ENCODE data around the gene RTN1.

The RTN1 gene

DNA sequence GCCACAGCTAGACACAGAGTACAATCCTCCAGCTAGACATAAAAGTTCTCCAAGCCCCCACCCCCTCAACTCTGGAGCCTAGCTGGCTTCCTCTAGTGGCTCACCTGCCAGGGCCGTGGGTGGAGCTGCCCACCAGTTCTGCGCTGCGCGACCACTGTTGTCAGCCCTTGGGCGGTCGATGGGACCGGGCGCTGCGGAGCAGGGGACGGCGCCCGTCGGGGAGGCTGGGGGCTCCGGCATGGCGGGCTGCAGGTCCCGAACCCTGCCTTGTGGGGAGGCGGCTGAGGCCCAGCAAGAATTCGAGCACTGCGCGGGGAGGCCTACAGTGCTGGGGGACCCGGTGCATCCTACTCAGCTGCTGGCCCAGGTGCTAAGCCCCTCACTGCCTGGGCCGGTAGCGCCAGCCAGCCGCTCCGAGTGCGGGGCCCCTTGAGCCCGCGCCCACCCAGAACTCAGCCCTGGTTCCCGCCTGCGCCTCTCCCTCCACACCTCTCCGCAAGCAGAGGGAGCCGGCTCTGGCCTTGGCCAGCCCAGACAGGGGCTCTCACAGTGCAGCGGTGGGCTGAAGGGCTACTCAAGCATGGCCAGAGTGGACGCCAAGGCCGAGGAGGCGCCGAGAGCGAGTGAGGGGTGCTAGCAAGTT is 51.0 kb downstream of the RTN1 start:
- Histone ChIP-seq H3K4me1 (ENCODE audit: control insufficient read depth, insufficient read depth, low read length) (no peaks in the 10 kb centered on the region), H3K4me3 (ENCODE audit: low read length) (no peak overlapping the region), H3K27ac (ENCODE audit: low read depth, low read length) (no peak overlapping the region), H3K27me3 (ENCODE audit: control insufficient read depth, insufficient read depth, low read length) (no peaks in the 10 kb centered on the region), H3K9ac (ENCODE audit: low read length) (no peak overlapping the region), H3K36me3 (ENCODE audit: control insufficient read depth, insufficient read depth, low read length) (no peaks in the 10 kb centered on the region)

DNA sequence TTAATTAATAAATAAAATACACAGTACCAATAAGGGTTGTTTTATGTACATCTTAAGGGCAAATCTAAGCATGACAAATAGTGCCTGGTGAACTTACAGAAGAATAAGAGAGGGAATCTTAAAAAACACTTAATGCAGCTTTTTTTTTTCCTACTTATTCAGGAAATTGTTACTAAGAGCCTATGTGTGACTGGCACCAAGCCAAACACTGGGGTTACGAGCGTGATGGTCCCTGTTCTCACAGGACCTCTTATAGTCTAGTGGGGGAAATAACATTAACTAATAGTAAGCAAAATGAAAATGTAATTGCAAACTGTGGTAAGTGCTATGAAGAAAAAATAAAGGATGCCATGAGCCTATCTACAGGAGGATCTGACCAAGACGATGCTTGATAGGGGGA is 53.6 kb downstream of the RTN1 start:
- Histone ChIP-seq H3K9ac (ENCODE audit: low read length) (no peak overlapping the region), H3K36me3 (ENCODE audit: control insufficient read depth, insufficient read depth, low read length) (no peaks in the 10 kb centered on the region), H3K27me3 (ENCODE audit: control insufficient read depth, insufficient read depth, low read length) (no peaks in the 10 kb centered on the region), H3K4me3 (ENCODE audit: low read length) (no peak overlapping the region), H3K4me1 (ENCODE audit: control insufficient read depth, insufficient read depth, low read length) (no peaks in the 10 kb centered on the region), H3K27ac (ENCODE audit: low read depth, low read length) (no peak overlapping the region)

DNA sequence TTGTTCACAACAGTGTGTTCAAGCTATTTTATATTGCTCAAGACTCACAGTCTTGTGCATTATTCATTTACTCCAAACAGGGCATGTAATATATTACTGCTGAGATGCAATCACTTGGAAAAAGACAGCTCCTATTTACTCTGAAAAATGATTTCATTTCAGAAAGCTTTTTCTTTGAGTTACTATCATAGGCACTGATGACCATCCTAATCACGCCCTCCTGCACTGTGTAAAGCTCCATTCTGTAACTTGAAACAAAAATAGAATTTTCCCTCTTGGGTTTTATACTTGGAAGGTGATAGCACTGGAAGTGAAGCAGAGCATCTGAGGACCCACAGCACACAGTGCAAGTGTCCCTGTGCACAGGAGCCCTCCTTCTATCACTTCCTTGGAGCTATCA is 55.6 kb downstream of the RTN1 start:
- H3K9ac ChIP-seq (ENCODE audit: low read length), result no peak overlapping the region
- no peak overlapping the region for H3K27ac ChIP-seq (ENCODE audit: low read depth, low read length)
- no peaks in the 10 kb centered on the region for H3K4me1 ChIP-seq (ENCODE audit: control insufficient read depth, insufficient read depth, low read length)
- no peaks in the 10 kb centered on the region for H3K36me3 ChIP-seq (ENCODE audit: control insufficient read depth, insufficient read depth, low read length)
- no peaks in the 10 kb centered on the region for H3K27me3 ChIP-seq (ENCODE audit: control insufficient read depth, insufficient read depth, low read length)
- no peak overlapping the region for H3K4me3 ChIP-seq (ENCODE audit: low read length)

DNA sequence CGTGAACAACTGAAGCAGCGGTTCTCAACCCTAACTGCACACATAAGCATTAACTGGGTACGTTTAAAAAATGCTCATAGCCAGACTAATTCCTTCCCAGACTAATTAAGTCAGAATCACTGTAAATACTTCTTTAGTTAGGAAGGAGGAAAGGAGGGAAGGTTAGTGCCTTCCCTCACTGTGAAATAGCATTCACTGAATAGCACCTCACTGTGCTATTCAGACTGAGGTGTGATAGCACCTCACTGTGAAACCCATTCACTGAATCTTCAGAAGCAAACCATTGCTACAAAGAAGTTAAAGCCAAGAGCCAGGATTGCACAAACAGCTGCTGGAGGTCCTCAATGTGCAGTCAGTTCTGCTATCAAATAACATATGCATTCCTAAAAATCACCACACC is 58.8 kb downstream of the RTN1 start:
- no peak overlapping the region for H3K27ac ChIP-seq (ENCODE audit: low read depth, low read length)
- H3K4me1 ChIP-seq (ENCODE audit: control insufficient read depth, insufficient read depth, low read length), result no peaks in the 10 kb centered on the region
- no peak overlapping the region for H3K4me3 ChIP-seq (ENCODE audit: low read length)
- no peak overlapping the region for H3K9ac ChIP-seq (ENCODE audit: low read length)
- H3K27me3 ChIP-seq (ENCODE audit: control insufficient read depth, insufficient read depth, low read length), result no peaks in the 10 kb centered on the region
- no peaks in the 10 kb centered on the region for H3K36me3 ChIP-seq (ENCODE audit: control insufficient read depth, insufficient read depth, low read length)

DNA sequence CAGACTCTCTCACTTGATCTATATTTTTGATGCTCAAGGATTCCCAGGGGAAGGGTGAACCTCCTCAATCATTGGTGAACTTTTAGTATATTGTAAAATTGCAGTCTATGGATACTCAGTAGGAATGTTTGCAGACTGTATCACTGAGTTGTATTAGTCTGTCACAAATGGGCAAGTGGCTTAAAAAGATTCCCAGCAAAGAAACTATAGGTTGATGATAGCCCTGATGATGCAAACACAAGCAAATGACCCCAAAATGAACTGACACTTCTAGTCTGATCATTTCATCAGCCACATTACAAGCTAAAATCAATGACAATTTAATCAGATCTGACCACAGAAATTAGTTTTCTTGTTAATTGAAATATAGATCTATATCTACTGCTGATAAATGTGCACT is 59.5 kb downstream of the RTN1 start:
- Histone ChIP-seq H3K27ac (ENCODE audit: low read depth, low read length) (no peak overlapping the region), H3K27me3 (ENCODE audit: control insufficient read depth, insufficient read depth, low read length) (no peaks in the 10 kb centered on the region), H3K9ac (ENCODE audit: low read length) (no peak overlapping the region), H3K4me3 (ENCODE audit: low read length) (no peak overlapping the region), H3K36me3 (ENCODE audit: control insufficient read depth, insufficient read depth, low read length) (no peaks in the 10 kb centered on the region), H3K4me1 (ENCODE audit: control insufficient read depth, insufficient read depth, low read length) (no peaks in the 10 kb centered on the region)

DNA sequence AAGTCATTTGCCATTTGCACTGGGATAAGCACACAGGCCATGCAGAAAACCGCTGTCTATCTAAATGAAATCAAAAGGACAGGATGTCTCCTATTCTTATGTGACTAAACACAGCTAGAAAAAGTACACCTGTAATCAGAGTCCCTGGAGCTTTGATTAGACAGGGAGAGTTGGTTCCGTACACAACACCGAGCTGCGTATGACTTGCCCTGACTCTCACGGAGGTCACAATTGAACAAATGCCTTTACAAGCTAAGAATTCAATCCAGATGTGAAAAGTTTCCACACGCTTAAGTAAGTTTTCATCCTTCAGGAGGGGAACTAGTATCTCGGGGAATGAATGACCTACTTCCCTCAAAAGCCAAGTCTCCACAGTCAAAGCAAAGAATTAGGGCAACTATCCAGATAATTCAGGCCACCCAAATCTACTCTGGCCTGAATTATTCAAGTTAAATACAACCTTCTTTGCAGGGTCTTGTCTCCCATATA is 67.5 kb downstream of the RTN1 start:
- H3K4me3 ChIP-seq (ENCODE audit: low read length), result no peak overlapping the region
- no peak overlapping the region for H3K27ac ChIP-seq (ENCODE audit: low read depth, low read length)
- H3K4me1 ChIP-seq (ENCODE audit: control insufficient read depth, insufficient read depth, low read length), result no peaks in the 10 kb centered on the region
- no peak overlapping the region for H3K9ac ChIP-seq (ENCODE audit: low read length)
- no peaks in the 10 kb centered on the region for H3K27me3 ChIP-seq (ENCODE audit: control insufficient read depth, insufficient read depth, low read length)
- no peaks in the 10 kb centered on the region for H3K36me3 ChIP-seq (ENCODE audit: control insufficient read depth, insufficient read depth, low read length)

DNA sequence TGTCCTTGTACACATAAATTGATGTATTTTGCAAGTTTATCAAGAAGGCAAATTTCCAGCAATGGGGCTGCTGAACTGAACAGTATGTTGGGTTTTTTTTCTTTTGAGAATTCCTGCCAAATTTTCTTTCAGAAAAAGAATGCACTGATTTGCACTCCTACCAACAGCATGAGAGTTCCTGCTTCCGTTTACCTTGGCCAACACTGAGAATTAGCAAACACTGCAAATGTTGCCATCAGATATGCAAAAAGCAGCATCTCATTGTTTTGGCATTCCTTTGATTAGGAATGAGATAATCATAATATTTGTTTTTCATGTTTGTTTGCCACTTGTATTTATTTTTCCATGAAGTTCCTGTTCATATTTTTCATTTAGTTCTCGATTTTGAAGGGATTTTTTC is 82.4 kb downstream of the RTN1 start:
- H3K27me3 ChIP-seq (ENCODE audit: control insufficient read depth, insufficient read depth, low read length), result no peaks in the 10 kb centered on the region
- H3K27ac ChIP-seq (ENCODE audit: low read depth, low read length), result no peak overlapping the region
- no peak overlapping the region for H3K4me3 ChIP-seq (ENCODE audit: low read length)
- no peak overlapping the region for H3K9ac ChIP-seq (ENCODE audit: low read length)
- H3K4me1 ChIP-seq (ENCODE audit: control insufficient read depth, insufficient read depth, low read length), result no peaks in the 10 kb centered on the region
- no peaks in the 10 kb centered on the region for H3K36me3 ChIP-seq (ENCODE audit: control insufficient read depth, insufficient read depth, low read length)

DNA sequence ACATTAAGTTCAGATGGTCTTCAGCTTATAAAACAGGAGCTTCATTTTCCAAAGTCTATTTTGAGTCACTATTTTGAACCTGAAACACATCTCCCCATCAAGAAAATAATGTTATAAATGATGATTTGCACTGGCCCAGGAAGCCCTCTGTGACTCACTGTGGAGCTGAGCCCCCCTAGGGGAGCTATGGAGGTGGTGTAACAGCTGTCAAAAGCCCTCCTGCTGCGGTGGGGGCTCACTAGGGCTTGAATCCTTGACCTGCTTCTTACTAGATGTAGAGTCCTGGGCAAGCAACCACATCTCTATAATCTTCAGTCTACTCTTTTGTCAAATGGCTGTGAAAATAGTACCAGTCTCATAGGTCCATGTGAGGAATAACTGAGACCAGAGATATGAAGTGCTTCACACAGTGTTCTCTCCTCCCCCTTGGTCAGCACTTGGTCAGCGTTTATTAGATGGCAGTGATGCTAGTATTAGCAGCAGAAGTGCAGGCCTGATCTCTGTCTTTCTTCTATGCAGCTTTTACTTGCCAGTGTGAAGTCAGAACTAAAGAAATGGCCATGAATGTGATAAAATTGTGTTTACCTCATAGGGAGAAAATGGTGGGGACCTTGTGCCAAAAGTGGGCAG is 83.4 kb downstream of the RTN1 start:
- Histone ChIP-seq H3K4me1 (ENCODE audit: control insufficient read depth, insufficient read depth, low read length) (no peaks in the 10 kb centered on the region), H3K27me3 (ENCODE audit: control insufficient read depth, insufficient read depth, low read length) (no peaks in the 10 kb centered on the region), H3K9ac (ENCODE audit: low read length) (no peak overlapping the region), H3K36me3 (ENCODE audit: control insufficient read depth, insufficient read depth, low read length) (no peaks in the 10 kb centered on the region), H3K4me3 (ENCODE audit: low read length) (no peak overlapping the region), H3K27ac (ENCODE audit: low read depth, low read length) (no peak overlapping the region)

DNA sequence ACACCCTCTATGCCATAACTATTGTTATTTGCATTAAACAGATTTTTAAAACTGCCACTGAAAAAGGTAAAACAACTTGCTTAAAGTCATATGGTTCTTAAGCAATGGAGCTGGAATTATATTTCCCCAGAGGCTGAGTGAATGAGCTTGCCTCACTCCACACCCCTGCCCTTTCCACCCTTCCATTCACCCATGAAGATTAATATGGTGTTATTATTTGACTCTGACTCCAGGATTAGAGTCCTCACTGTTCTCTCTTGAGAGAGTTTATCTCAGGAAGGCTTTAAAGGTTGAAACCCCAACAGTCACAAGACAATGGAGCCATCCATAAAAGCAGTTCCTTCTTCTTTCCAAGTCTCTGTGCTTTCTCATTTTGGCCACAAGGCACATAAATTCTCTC is 84.9 kb downstream of the RTN1 start:
- H3K27ac ChIP-seq (ENCODE audit: low read depth, low read length), result no peak overlapping the region

DNA sequence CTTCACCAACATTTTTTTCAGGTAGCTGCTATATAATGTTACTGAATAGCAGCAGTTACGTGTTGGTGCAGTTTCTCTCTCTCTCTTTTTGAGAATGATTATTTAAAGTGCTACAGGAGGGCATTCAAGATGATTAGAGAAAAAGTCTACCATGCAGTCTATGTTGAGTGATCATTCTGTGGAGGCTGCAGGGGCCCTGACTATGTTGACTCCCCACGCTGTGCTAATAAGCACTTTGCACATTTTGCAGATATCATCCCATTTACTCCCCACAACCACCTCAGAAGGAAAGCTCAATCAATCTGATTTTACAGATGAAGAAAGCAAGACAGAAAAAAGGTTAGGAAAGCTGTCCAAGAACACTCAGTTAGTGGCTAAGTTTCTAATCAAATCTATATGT is 87.8 kb downstream of the RTN1 start:
- H3K9ac ChIP-seq (ENCODE audit: low read length), result no peak overlapping the region
- H3K4me3 ChIP-seq (ENCODE audit: low read length), result no peak overlapping the region
- H3K4me1 ChIP-seq (ENCODE audit: control insufficient read depth, insufficient read depth, low read length), result no peaks in the 10 kb centered on the region
- no peaks in the 10 kb centered on the region for H3K36me3 ChIP-seq (ENCODE audit: control insufficient read depth, insufficient read depth, low read length)
- no peaks in the 10 kb centered on the region for H3K27me3 ChIP-seq (ENCODE audit: control insufficient read depth, insufficient read depth, low read length)
- H3K27ac ChIP-seq (ENCODE audit: low read depth, low read length), result no peak overlapping the region

More for the DNA sequence above, 84.9 kb downstream of the RTN1 start:
- Histone ChIP-seq H3K4me1 (ENCODE audit: control insufficient read depth, insufficient read depth, low read length) (no peaks in the 10 kb centered on the region), H3K4me3 (ENCODE audit: low read length) (no peak overlapping the region), H3K27me3 (ENCODE audit: control insufficient read depth, insufficient read depth, low read length) (no peaks in the 10 kb centered on the region), H3K36me3 (ENCODE audit: control insufficient read depth, insufficient read depth, low read length) (no peaks in the 10 kb centered on the region), H3K9ac (ENCODE audit: low read length) (no peak overlapping the region)

DNA sequence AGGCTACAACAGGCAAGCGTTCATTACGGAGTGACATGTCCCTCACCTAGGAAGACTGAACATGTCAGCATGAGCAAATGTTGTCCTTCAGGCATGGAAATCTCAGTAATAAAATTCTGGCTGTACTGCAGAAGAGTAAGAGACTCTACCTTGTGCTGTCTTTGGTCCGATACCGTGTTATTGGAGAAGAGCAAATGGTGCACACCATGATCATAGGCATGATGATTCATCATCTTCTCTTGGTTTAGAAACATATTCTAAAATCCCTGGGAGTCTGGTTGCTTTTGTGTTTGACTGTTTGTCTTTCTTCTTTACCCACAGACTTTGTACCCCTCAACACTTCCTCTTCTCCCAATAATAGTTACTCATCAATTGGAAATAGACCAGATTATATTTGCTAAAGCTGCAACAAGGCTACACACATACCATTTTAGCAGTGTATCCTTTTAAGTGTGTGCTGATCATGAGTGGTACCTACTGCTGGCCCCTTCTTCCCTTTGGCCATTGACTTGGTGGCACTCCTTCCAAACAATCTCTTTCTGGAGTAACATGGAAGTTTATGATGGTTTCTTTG is 93.5 kb downstream of the RTN1 start:
- Histone ChIP-seq H3K9ac (ENCODE audit: low read length) (no peak overlapping the region), H3K36me3 (ENCODE audit: control insufficient read depth, insufficient read depth, low read length) (no peaks in the 10 kb centered on the region), H3K27me3 (ENCODE audit: control insufficient read depth, insufficient read depth, low read length) (no peaks in the 10 kb centered on the region), H3K27ac (ENCODE audit: low read depth, low read length) (no peak overlapping the region), H3K4me3 (ENCODE audit: low read length) (no peak overlapping the region), H3K4me1 (ENCODE audit: control insufficient read depth, insufficient read depth, low read length) (no peaks in the 10 kb centered on the region)

DNA sequence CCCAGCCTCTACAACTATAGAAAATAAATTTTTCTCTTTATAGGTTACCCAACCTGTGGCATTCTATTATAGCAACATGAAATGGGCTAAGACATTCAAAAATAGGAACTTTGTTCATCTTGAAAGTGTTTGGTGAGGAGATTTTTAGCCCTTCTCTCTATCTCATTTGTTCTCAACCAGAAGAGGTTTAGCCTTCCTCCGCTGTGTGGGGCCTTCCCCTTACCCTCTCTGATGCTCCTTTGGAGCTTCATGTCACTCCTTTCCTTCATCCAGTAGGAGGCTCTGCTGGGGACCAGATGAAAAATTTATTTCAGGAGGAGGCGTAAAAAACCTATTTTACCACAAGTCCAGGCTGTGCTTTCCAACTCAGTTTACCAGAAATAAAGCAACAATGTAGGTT is 94.1 kb downstream of the RTN1 start:
- Histone ChIP-seq H3K4me3 (ENCODE audit: low read length) (no peak overlapping the region), H3K4me1 (ENCODE audit: control insufficient read depth, insufficient read depth, low read length) (no peaks in the 10 kb centered on the region), H3K36me3 (ENCODE audit: control insufficient read depth, insufficient read depth, low read length) (no peaks in the 10 kb centered on the region)

DNA sequence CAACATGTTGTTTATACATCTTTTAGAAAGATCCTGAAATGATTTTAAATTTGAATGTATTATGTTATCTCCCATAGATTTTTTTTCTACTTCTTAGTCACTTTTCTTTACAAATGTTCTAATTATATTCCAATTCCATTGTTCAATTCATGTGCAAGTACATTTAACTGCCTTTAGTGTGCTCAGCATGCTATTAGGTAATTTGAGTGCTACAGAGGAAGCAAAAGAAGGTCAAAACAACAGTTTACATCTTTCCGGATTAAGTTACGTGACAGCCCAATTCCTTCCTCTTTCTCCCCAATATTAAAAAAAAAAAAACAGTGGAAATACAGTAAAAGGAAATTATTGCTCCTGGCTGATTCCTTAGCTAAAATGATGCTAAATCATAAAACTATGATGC is 98.3 kb downstream of the RTN1 start:
- Histone ChIP-seq H3K36me3 (ENCODE audit: control insufficient read depth, insufficient read depth, low read length) (no peaks in the 10 kb centered on the region), H3K4me1 (ENCODE audit: control insufficient read depth, insufficient read depth, low read length) (no peaks in the 10 kb centered on the region), H3K9ac (ENCODE audit: low read length) (no peak overlapping the region), H3K4me3 (ENCODE audit: low read length) (no peak overlapping the region), H3K27me3 (ENCODE audit: control insufficient read depth, insufficient read depth, low read length) (no peaks in the 10 kb centered on the region), H3K27ac (ENCODE audit: low read depth, low read length) (no peak overlapping the region)

More for the DNA sequence above, 94.1 kb downstream of the RTN1 start:
- H3K27ac ChIP-seq (ENCODE audit: low read depth, low read length), result no peak overlapping the region
- no peaks in the 10 kb centered on the region for H3K27me3 ChIP-seq (ENCODE audit: control insufficient read depth, insufficient read depth, low read length)
- no peak overlapping the region for H3K9ac ChIP-seq (ENCODE audit: low read length)

Measured in rectal smooth muscle tissue (tissue), 1 donor.